Activated T-helper 2 cell treated with anti-CD3 and anti-CD28 coated beads, Interferon-gamma antibody, Interleukin-2, Interleukin-4, amounts not matched to agents 10 μg/mL and 5 μg/mL and 100 μg/mL, durations not matched to agents 14 hours and 24 hours and 36 hours (primary cell): Measurements from ENCODE around the gene LDLRAD3. TPM values are rescaled to one million over a fixed set of nuclear protein-coding genes. Genes with fewer than 3 reads are reported as not detected.

Source experiments
- DNase-seq: peaks from one replicate; pipeline ENCODE4 v3.0.0; 2021; ENCODE audit warnings: low spot score
- H3K27ac Mint-ChIP-seq: one replicate; pipeline ENCODE4 v1.8.0; 2021; ENCODE audit warnings: mixed read lengths
- H3K27me3 Mint-ChIP-seq: one replicate; pipeline ENCODE4 v1.8.0; 2021; ENCODE audit warnings: low read depth, mixed read lengths
- H3K36me3 Mint-ChIP-seq: one replicate; pipeline ENCODE4 v1.8.0; 2021; ENCODE audit warnings: low read depth, mixed read lengths
- H3K4me1 Mint-ChIP-seq: one replicate; pipeline ENCODE4 v1.8.0; 2021; ENCODE audit warnings: low read depth, mixed read lengths
- H3K4me3 Mint-ChIP-seq: one replicate; pipeline ENCODE4 v1.8.0; 2021; ENCODE audit warnings: low read depth, mild to moderate bottlenecking, moderate library complexity, mixed read lengths
- H3K9me3 Mint-ChIP-seq: one replicate; pipeline ENCODE4 v1.8.0; 2021; ENCODE audit warnings: mixed read lengths
- intact Hi-C: fragments of 100-400 bp; cut with micrococcal nuclease; formaldehyde crosslinking; loops from one replicate; pipeline ENCODE4 v1.15.1; 2023
- total RNA-seq: library from RNA; stranded (reverse); gene quantifications from 2 replicates; pipeline ENCODE4 v1.2.3, GENCODE V29; 2022

Gene LDLRAD3
- total RNA-seq, 1 donor from 2014 or later = 1.4 TPM

GRCh38 chr11:36105743-36106581 is 162.1 kb downstream of the LDLRAD3 start:
- no peak overlapping the region for H3K4me3 Mint-ChIP-seq
- DNase-seq = no peak
- peaks cover 25% of the 10 kb centered on the region for H3K4me1 Mint-ChIP-seq
- no peaks in the 10 kb centered on the region for H3K27me3 Mint-ChIP-seq
- H3K36me3 Mint-ChIP-seq = no peaks in the 10 kb centered on the region
- H3K9me3 Mint-ChIP-seq = no peaks in the 10 kb centered on the region
- no peak overlapping the region for H3K27ac Mint-ChIP-seq
- intact Hi-C loops = no loop called here

GRCh38 chr11:36107547-36107946 is 163.7 kb downstream of the LDLRAD3 start:
- H3K4me3 Mint-ChIP-seq = no peak overlapping the region
- no peaks in the 10 kb centered on the region for H3K27me3 Mint-ChIP-seq
- no peak for DNase-seq
- H3K9me3 Mint-ChIP-seq = peaks cover 2% of the 10 kb centered on the region
- H3K36me3 Mint-ChIP-seq = no peaks in the 10 kb centered on the region
- H3K27ac Mint-ChIP-seq = no peak overlapping the region
- intact Hi-C loops = no loop called here
- H3K4me1 Mint-ChIP-seq = peaks cover 31% of the 10 kb centered on the region

GRCh38 chr11:36108881-36109589 is 165.2 kb downstream of the LDLRAD3 start:
- intact Hi-C loops = no loop called here
- H3K27ac Mint-ChIP-seq = no peak overlapping the region
- no peak overlapping the region for H3K4me3 Mint-ChIP-seq
- no peak for DNase-seq
- no peaks in the 10 kb centered on the region for H3K27me3 Mint-ChIP-seq
- H3K36me3 Mint-ChIP-seq = no peaks in the 10 kb centered on the region
- H3K9me3 Mint-ChIP-seq = peaks cover 10% of the 10 kb centered on the region
- peaks cover 31% of the 10 kb centered on the region for H3K4me1 Mint-ChIP-seq

- peaks cover 31% of the 10 kb centered on the region for H3K4me1 Mint-ChIP-seq
Measured at GRCh38 chr11:36109590-36109849, 165.7 kb downstream of the LDLRAD3 start.

GRCh38 chr11:36109850-36110606 is 166.2 kb downstream of the LDLRAD3 start:
- intact Hi-C loops = no loop called here
- no peaks in the 10 kb centered on the region for H3K36me3 Mint-ChIP-seq

More at GRCh38 chr11:36109590-36109849, 165.7 kb downstream of the LDLRAD3 start:
- no peak for DNase-seq
- intact Hi-C loops = no loop called here
- H3K27ac Mint-ChIP-seq = no peak overlapping the region
- no peak overlapping the region for H3K4me3 Mint-ChIP-seq
- no peaks in the 10 kb centered on the region for H3K27me3 Mint-ChIP-seq
- peaks cover 10% of the 10 kb centered on the region for H3K9me3 Mint-ChIP-seq
- no peaks in the 10 kb centered on the region for H3K36me3 Mint-ChIP-seq

GRCh38 chr11:36110668-36111410 is 167.0 kb downstream of the LDLRAD3 start:
- Mint-ChIP-seq H3K27ac (peak overlapping the region; percentile 6), H3K36me3 (no peaks in the 10 kb centered on the region), H3K27me3 (no peaks in the 10 kb centered on the region), H3K9me3 (peaks cover 14% of the 10 kb centered on the region), H3K4me3 (no peak overlapping the region), H3K4me1 (peaks cover 28% of the 10 kb centered on the region)
- intact Hi-C loops = no loop called here
- DNase-seq = no peak

More at GRCh38 chr11:36109850-36110606, 166.2 kb downstream of the LDLRAD3 start:
- Mint-ChIP-seq H3K9me3 (peaks cover 14% of the 10 kb centered on the region), H3K27ac (peak overlapping the region; percentile 31), H3K4me3 (no peak overlapping the region), H3K4me1 (peaks cover 29% of the 10 kb centered on the region), H3K27me3 (no peaks in the 10 kb centered on the region)
- no peak for DNase-seq

- no peak overlapping the region for H3K27ac Mint-ChIP-seq
- intact Hi-C loops = no loop called here
- no peaks in the 10 kb centered on the region for H3K36me3 Mint-ChIP-seq
- peaks cover 23% of the 10 kb centered on the region for H3K4me1 Mint-ChIP-seq
- no peak for DNase-seq
- H3K27me3 Mint-ChIP-seq = peaks cover 8% of the 10 kb centered on the region
- H3K4me3 Mint-ChIP-seq = no peak overlapping the region
- peaks cover 14% of the 10 kb centered on the region for H3K9me3 Mint-ChIP-seq
Measured at GRCh38 chr11:36114095-36114494, 170.2 kb downstream of the LDLRAD3 start.

- peaks cover 14% of the 10 kb centered on the region for H3K9me3 Mint-ChIP-seq
- intact Hi-C loops = no loop called here
- H3K4me3 Mint-ChIP-seq = no peak overlapping the region
- H3K27ac Mint-ChIP-seq = no peak overlapping the region
- H3K4me1 Mint-ChIP-seq = peaks cover 12% of the 10 kb centered on the region
- no peak for DNase-seq
- H3K27me3 Mint-ChIP-seq = peaks cover 10% of the 10 kb centered on the region
- H3K36me3 Mint-ChIP-seq = no peaks in the 10 kb centered on the region
Measured at GRCh38 chr11:36115378-36115801, 171.5 kb downstream of the LDLRAD3 start.

GRCh38 chr11:36116161-36116560 is 172.3 kb downstream of the LDLRAD3 start:
- Mint-ChIP-seq H3K36me3 (no peaks in the 10 kb centered on the region), H3K4me1 (peaks cover 4% of the 10 kb centered on the region), H3K27ac (no peak overlapping the region), H3K9me3 (peaks cover 14% of the 10 kb centered on the region), H3K27me3 (peaks cover 12% of the 10 kb centered on the region), H3K4me3 (no peak overlapping the region)
- no peak for DNase-seq
- intact Hi-C loops = no loop called here

- H3K27ac Mint-ChIP-seq = no peak overlapping the region
- no peak for DNase-seq
- H3K9me3 Mint-ChIP-seq = peaks cover 6% of the 10 kb centered on the region
- H3K4me1 Mint-ChIP-seq = no peaks in the 10 kb centered on the region
- H3K4me3 Mint-ChIP-seq = no peak overlapping the region
- H3K27me3 Mint-ChIP-seq = peaks cover 12% of the 10 kb centered on the region
- no peaks in the 10 kb centered on the region for H3K36me3 Mint-ChIP-seq
- intact Hi-C loops = no loop called here
Measured at GRCh38 chr11:36118084-36118483, 174.2 kb downstream of the LDLRAD3 start.

GRCh38 chr11:36119300-36119699 is 175.4 kb downstream of the LDLRAD3 start:
- H3K4me3 Mint-ChIP-seq = no peak overlapping the region
- intact Hi-C loops = no loop called here
- H3K36me3 Mint-ChIP-seq = no peaks in the 10 kb centered on the region
- H3K9me3 Mint-ChIP-seq = peaks cover 4% of the 10 kb centered on the region
- H3K27ac Mint-ChIP-seq = no peak overlapping the region
- peaks cover 12% of the 10 kb centered on the region for H3K27me3 Mint-ChIP-seq
- no peak for DNase-seq
- H3K4me1 Mint-ChIP-seq = no peaks in the 10 kb centered on the region

GRCh38 chr11:36121054-36121453 is 177.2 kb downstream of the LDLRAD3 start:
- no peaks in the 10 kb centered on the region for H3K36me3 Mint-ChIP-seq
- no peak overlapping the region for H3K27ac Mint-ChIP-seq
- no peaks in the 10 kb centered on the region for H3K4me1 Mint-ChIP-seq
- H3K4me3 Mint-ChIP-seq = no peak overlapping the region
- intact Hi-C loops = no loop called here
- peaks cover 14% of the 10 kb centered on the region for H3K27me3 Mint-ChIP-seq
- no peaks in the 10 kb centered on the region for H3K9me3 Mint-ChIP-seq
- no peak for DNase-seq
